Adrenal gland (tissue), 5 donors: ENCODE data around the gene EXOC4.

Experiments
- POLR2A ChIP-seq, 2 donors: fragments of 450-650 bp; IDR thresholded peaks; one replicate each; pipeline ENCODE4 v1.6.1; 2017; ENCODE audit warnings: antibody characterized with exemption in 2 of 2, mild to moderate bottlenecking in 2 of 2, moderate library complexity in 1 of 2
- TF ChIP-seq, protein P1 (sequence below), 6 experiments: fragments of 450-650 bp in 4 of 6; fragments of 200-600 bp in 2 of 6; sonication (generic) in 1 of 6; IDR thresholded peaks; 1 replicate in 5 of 6; 2 replicates in 1 of 6; pipeline versions ENCODE4 v1.5.1 to v1.8.0; 2016 to 2021; ENCODE audit warnings: antibody characterized with exemption in 6 of 6, mild to moderate bottlenecking in 2 of 6, moderate library complexity in 1 of 6
- donor health status: DM: no; HTN: no; CAD: no.

DNA sequence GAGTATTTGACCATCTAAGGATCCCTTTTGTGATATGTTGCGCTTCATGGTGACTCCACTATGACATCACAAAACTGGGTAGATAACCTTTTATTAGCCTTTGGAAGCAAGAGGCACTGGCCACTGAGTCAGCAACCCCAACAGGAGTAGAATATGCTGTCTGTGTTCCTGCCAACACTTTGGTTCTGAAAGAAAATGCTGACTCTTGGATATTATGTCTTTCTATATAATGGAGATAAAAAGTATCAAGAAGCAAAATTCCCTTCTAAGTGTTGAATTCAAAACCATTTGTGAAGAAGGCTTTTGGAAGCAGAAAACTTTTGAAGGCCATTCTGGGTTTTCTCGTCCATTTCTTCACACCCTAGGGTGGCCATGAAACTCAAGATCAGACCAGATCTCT lies 528.0 kb downstream of the EXOC4 start:
- TF ChIP-seq POLR2A (IDR thresholded peaks at IDR 0.05): no peak
- TF ChIP-seq, protein P1, sequence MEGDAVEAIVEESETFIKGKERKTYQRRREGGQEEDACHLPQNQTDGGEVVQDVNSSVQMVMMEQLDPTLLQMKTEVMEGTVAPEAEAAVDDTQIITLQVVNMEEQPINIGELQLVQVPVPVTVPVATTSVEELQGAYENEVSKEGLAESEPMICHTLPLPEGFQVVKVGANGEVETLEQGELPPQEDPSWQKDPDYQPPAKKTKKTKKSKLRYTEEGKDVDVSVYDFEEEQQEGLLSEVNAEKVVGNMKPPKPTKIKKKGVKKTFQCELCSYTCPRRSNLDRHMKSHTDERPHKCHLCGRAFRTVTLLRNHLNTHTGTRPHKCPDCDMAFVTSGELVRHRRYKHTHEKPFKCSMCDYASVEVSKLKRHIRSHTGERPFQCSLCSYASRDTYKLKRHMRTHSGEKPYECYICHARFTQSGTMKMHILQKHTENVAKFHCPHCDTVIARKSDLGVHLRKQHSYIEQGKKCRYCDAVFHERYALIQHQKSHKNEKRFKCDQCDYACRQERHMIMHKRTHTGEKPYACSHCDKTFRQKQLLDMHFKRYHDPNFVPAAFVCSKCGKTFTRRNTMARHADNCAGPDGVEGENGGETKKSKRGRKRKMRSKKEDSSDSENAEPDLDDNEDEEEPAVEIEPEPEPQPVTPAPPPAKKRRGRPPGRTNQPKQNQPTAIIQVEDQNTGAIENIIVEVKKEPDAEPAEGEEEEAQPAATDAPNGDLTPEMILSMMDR (IDR thresholded peaks at IDR 0.05): no peak
